OCI-M1 (cell line): Measurements from ENCODE around the gene GPSM3.
"Not testable (repeated sequence)": the region's sequence is repeated elsewhere in the genome, so short reads cannot be mapped to it uniquely, and the experiment has no call there.

Source experiments
- DNase-seq: peaks from one replicate; lab custom pipeline; 2025; lab: John Stamatoyannopoulos, UW

The GPSM3 gene

DNA sequence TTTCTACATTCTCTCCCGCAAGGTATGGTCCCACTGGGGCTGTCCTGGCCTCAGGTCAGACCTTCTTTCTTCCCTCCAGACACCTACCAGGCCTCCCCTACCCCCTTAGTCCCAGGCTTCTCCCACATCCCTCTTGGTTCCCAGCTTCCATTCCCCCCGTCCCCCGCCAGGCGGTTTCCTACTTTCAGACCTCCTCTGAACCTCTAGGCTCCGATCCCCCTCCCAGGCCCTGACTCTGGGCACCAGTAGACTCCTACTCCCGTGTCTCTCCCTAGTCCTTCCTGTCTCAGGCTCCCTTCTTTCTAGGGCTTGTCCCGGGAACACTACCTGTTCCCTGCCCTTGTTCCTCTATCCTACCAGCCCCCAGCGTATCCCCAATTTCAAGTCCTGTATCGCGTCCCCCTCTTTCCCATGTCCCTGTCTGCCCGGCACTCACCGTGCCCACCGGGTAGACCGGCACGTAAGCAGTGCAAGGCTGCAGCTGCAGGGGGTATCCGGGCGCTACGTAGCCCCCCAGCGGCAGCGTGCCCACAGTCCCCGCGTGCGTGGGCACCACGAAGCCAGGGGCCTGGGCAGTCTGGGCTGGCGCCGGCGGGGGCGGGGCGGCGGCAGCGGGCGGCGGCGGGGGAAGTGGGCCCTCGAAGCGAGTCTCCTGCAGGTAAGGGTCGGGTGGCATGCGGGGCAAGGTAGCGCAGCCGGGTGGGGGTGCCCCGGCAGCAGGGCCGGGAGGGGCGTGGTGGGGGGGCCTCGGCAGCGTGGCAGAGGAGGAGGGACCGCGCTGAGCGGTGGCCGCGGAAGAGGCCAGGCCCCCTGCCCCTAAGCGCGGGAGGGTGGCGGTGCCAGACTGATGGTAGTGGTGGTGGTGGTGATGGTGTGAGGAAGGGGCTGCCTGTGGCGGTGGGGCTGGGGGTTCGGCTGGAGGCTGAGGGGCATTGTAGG lies 42.2 kb downstream of the GPSM3 start:
- no peak for DNase-seq

GRCh38 chr6:32149092-32149755 lies 43.2 kb downstream of the GPSM3 start:
- no peak for DNase-seq

DNA sequence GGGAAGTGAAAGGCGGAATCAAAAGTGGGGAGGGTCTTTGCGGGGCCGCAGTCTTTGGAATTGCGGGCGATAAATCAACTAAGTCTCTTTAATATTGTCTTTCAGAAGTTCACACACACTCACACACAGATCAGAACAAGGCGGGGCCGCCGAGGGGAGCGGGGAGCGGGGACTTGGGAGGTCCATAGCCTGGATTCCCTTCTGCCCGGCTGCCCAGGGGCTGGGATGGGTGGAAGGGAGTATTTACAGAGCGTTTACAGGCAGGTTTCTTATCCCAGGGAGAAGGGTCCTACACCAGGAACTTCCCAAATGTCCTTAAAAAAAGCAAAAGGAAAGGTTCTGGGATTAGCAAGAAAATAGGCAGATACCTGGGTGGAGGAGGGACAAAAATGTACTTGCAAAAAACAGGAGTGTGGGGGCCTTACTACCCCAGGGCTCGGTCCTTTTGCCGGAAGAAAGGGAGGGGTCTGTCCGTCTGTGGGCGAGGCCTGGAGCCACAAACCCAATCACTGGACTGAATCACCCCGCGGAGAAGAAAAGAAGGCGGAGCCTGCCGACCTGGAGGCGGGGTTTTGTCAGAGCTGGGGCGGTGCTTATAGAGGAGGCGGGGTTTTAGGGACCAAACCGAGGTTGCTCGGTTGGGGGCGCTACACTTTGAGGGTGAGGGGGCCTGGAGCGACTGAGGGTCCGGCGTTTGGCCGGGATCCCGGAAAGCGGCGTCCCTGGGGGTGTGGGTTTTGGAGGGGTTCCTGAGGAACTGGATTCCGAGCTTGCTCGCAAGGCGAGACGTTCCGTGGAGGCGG lies 44.0 kb downstream of the GPSM3 start:
- no peak for DNase-seq

DNA sequence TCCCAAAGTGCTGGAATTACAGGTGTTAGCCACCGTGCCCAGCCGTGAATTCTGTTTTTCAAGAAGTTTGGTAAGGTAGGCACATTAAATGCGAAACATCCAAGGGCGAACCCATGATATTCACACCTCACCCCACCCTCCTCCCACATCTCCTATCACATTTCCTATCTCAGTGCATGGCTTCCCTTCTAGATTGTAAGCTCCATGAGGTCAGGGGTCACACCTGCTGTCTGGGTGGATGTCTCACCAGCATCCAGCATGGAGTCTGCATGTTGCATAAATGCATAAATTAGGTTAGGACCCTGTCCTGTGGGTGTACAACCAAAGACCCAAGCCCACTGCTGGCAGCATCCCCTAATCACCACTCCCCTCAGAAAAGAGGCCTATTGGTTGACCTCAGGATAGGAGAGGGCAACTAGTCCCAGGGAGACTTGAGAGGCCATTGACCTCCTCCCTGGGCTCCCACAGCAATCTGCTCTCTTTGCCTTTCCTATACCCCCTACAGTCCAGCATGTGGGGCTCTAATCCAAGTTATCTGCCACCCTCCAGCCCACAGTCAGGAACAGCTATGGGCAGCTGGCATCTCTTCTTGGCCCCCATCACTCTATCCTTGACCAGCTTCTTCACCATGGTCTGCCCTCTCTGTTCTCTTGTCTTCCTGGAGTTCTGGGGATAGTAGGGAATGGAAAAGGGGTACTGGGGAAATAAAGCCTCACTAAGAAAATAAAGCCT lies 44.9 kb downstream of the GPSM3 start:
- DNase-seq: no peak

- DNase-seq: no peak
Measured at GRCh38 chr6:32146687-32147086, 45.8 kb downstream of the GPSM3 start.

GRCh38 chr6:32146287-32146686 lies 46.2 kb downstream of the GPSM3 start:
- DNase-seq: no peak

DNA sequence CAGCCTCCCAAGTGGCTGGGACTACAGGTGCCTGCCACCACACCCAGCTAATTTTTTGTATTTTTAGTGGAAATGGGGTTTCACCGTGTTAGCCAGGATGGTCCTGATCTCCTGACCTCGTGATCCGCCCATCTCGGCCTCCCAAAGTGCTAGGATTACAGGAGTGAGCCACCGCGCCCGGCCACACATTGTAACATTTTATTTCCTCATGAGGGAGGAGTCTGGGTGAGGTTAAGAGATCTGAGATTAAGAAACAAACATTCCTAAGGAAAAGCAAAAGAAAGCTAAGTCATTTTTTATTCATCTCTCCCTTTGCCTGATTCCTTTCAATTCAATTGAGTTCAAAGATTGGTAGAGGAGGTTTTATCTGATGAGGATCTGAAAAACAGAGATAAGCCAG lies 48.2 kb downstream of the GPSM3 start:
- DNase-seq: not testable (repeated sequence)
